PC-9 (cell line): ENCODE measurements around the gene CSNK1D.

Experiments
- CTCF ChIP-seq: fragments of 200-600 bp; sonication (generic); conservative IDR thresholded peaks from 2 replicates; pipeline ENCODE4 v1.6.1; 2017; ENCODE audit warnings: mixed run types, antibody characterized with exemption, mild to moderate bottlenecking, moderate library complexity
- EZH2 ChIP-seq: fragments of 200-600 bp; sonication (generic); IDR thresholded peaks from 2 replicates; pipeline ENCODE4 v1.8.0; 2017; ENCODE audit warnings: antibody characterized with exemption, low read depth

GRCh38 chr17:82298538-82299421 is 25.3 kb upstream of the CSNK1D start:
- TF ChIP-seq CTCF (no peak), EZH2 (no peak)
